Eye (tissue), 1 donor: ENCODE data around the gene CSNK2B.
A peak's percentile ranks its signal among the peaks of the same experiment; 100 is the strongest.

Source experiments
- DNase-seq: peaks from one replicate; pipeline ENCODE4 v3.0.0-alpha.2; 2015

The CSNK2B gene

DNA sequence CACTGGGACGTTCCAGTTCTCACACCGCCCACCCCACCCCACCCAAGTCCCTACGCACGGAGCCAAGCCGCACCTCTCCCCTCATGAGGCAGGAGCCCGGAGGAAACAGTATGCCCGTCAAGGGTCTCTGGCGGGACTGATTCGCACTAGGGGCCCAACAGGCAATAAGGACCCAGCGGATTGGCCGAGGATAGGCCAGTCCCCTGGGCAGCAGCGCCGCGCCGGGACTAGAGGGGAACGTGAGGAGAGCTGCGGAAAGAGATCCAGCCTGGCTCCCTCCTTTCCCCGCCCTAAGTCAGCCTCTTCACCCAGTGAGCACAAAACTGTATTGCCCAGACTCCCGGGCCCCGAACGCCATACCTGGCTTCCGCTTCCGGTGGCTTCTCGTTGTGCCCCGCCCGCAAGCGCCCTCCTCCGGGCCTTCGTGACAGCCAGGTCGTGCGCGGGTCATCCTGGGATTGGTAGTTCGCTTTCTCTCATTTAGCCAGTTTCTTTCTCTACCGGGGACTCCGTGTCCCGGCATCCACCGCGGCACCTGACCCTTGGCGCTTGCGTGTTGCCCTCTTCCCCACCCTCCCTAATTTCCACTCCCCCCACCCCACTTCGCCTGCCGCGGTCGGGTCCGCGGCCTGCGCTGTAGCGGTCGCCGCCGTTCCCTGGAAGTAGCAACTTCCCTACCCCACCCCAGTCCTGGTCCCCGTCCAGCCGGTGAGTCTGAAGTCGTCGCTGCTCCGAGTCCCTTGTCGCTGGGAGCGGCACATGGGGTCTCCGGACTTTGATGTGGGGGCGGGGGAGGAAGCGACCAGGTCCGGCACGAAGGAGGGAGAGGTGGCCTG is at the start of gene CSNK2B:
Gene CSNK2B (plus strand): TSS at position 580 of the 836 bp plus-strand sequence. CDS start 752 bp downstream, outside the sequence.
- DNase-seq, result peak; percentile 99

DNA sequence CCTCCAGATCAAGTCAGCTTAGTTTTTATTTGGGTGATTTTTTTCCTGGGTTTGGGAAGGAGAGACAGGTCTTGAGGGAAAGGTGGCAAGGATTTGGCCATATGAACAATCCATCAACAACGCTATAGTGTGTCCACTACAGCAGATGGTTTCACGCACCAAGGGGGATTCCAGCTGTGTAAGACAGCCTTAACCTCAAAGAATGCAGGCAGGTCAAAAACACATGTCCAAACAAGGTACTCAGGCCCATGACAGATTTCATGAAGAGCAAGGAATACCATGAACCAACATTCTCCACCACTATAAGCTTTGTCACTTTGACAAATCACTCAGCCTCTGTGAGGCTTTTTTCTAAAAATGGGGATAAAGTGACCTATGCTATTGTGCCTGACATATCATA is 48.9 kb upstream of the CSNK2B start:
- DNase-seq, result no peak

DNA sequence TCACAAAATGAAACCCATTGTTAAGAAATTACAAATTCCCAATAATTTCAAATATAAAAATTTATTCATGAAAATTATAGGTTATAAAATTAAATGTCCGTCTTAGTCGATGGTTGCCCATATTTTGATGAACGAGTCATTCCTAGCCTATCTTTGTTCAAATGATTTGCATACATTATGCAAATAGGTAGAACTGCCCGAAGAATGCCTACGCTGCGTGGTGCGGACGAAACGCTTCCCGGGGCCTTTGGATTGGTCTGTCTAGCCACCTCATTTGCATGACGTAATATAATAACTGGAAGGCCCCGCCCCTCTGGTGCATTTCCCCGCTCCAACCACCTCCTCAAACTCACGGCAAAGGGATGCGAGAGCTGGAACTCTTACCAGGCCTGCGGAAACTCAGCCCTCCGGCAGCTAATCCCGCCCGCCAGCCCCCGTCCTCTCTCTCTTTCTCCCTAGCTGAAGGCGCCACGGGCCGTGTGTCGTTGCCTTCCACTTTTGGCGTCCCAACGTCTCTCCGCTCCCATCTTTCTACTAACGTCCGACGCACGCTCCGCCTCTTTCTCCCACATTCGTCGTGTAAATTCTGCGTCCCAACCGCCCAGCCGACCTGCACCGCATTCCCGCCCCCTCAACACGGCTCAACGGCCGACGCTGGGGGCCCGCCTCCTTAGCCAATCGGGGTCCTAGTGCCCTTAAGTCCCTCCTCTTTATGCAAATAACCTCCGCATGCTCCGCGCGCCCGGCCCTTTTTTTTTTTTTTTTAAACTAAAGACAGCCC is 45.9 kb upstream of the CSNK2B start:
- peak; percentile 99 for DNase-seq

DNA sequence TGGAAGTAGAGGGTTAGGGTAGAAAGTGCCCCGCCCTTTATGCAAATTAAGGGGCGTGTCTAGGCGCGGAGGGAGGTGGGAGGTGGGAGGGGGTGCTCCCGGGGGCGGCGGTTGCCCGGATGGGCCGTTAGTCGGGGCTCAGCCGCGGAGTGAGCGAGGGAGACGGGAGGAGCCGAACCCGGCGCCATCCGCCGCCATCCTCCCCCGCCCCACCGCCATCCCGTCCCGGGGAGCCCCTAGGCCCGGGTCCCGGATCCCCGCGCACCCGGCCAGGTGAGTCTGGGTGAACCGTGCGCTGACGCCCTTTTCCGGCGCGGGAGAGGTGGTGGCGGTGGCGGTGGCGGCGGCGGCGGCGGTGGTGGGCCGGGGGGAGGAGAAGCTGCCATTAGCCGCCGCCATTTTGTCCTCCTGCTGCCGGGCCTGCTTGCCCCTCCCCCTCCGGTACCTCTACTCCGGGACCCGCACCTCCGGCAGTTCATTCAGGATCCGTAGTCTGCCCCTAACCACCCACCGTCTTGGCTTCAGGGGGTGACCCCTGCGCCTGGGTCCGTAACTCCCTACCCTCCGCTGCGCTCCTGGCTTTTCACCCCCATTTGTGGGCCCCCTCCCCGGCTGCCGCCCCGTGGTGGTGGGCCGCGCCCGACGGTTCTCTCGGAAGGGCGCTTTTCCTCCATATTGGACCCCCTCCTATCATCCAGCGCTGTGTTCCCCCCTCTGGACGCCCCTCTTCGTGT is 45.1 kb upstream of the CSNK2B start, which contains the start of gene PRRC2A:
Gene PRRC2A (plus strand): TSS at position 130 of the 734 bp plus-strand sequence. CDS start 2,075 bp downstream, outside the sequence.
- DNase-seq, result peak; percentile 91

- DNase-seq, result peak; percentile 57
These were observed 44.5 kb upstream of the CSNK2B start for GRCh38 chr6:31621320-31621939.

GRCh38 chr6:31621991-31622390 is 43.9 kb upstream of the CSNK2B start:
- no peak for DNase-seq

- no peak for DNase-seq
These were observed 43.2 kb upstream of the CSNK2B start for GRCh38 chr6:31622684-31623091.

DNA sequence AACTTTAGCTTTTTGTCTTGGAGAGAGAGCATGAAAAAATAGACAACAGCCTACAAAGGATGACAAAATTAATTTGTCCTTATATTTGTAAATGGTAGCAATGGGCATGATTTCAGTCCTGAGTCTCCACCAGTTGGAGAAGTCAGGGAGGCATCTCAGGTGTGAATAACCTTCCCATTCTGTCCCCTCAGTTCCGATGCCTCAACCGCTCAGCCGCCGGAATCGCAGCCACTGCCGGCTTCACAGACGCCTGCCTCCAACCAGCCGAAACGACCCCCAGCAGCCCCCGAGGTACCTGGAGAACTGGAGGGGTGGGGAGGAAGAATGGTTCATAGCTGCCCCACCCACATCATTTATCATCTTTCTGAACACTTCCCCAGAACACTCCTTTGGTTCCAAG is 41.8 kb upstream of the CSNK2B start:
- no peak for DNase-seq

- DNase-seq, result no peak
These were observed 38.9 kb upstream of the CSNK2B start for GRCh38 chr6:31626952-31627351.

DNA sequence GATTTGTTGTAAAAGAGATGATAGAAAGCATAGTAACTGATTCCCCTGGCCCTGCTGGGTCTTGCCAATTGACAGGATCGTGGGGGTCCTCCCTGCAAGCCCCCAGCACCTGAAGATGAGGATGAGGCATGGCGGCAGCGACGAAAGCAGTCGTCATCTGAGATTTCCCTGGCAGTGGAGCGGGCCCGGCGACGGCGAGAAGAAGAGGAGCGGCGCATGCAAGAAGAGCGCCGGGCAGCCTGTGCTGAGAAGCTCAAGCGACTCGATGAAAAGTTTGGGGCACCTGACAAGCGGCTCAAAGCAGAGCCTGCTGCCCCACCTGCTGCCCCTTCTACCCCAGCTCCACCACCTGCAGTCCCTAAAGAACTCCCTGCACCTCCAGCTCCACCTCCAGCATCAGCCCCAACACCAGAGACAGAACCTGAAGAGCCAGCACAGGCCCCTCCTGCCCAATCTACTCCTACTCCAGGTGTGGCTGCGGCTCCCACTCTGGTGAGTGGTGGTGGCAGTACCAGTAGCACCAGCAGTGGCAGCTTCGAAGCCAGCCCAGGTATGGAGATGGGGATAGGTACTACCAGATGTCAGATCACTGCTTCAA is 38.1 kb upstream of the CSNK2B start:
- DNase-seq, result no peak

DNA sequence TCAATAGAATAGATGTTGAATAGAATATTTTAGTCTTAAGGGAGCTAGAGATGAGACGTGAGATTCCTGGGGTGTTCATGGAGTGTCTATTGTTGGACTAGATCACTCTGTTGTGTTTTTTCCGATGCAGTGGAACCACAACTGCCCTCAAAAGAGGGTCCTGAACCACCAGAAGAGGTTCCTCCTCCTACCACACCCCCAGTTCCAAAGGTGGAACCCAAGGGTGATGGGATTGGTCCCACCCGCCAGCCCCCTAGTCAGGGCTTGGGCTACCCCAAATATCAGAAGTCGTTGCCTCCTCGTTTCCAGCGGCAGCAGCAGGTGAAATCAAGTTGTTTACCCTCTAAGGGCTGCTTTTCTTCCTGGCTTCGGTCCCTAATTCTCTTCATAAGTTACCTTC is 36.9 kb upstream of the CSNK2B start:
- DNase-seq, result no peak

- no peak for DNase-seq
These were observed 35.5 kb upstream of the CSNK2B start for GRCh38 chr6:31630177-31630934.

- no peak for DNase-seq
These were observed 34.7 kb upstream of the CSNK2B start for GRCh38 chr6:31631209-31631608.

DNA sequence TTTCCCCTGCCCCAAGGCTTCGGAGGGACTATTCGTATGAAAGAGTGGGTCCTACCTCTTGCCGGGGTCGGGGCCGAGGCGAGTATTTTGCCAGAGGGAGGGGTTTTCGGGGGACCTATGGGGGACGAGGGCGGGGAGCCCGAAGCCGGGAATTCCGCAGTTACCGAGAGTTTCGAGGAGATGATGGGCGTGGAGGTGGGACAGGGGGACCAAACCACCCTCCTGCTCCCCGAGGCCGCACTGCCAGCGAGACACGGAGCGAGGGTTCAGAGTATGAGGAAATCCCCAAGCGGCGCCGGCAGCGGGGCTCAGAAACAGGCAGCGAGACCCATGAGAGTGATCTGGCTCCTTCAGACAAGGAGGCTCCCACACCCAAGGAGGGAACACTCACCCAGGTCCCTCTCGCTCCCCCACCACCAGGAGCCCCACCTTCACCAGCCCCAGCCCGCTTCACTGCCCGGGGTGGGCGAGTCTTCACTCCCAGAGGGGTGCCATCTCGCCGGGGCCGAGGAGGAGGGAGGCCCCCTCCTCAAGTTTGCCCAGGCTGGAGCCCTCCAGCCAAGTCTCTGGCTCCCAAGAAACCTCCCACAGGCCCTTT is 34.1 kb upstream of the CSNK2B start:
- no peak for DNase-seq

DNA sequence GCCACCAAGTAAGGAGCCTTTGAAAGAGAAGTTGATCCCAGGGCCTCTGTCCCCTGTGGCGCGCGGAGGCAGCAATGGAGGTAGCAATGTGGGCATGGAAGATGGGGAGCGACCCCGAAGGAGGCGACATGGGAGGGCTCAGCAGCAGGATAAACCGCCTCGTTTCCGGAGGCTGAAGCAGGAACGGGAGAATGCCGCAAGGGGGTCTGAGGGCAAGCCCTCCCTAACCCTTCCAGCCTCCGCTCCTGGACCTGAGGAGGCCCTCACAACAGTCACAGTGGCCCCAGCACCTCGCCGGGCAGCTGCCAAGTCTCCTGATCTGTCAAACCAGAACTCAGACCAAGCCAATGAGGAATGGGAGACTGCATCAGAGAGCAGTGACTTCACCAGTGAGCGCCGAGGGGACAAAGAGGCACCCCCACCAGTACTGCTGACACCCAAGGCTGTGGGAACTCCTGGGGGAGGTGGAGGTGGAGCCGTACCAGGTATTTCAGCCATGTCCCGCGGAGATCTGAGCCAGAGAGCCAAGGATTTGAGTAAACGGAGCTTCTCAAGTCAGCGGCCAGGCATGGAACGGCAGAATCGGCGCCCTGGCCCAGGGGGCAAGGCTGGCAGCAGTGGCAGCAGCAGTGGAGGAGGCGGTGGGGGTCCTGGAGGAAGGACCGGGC is 33.5 kb upstream of the CSNK2B start:
- DNase-seq, result no peak

DNA sequence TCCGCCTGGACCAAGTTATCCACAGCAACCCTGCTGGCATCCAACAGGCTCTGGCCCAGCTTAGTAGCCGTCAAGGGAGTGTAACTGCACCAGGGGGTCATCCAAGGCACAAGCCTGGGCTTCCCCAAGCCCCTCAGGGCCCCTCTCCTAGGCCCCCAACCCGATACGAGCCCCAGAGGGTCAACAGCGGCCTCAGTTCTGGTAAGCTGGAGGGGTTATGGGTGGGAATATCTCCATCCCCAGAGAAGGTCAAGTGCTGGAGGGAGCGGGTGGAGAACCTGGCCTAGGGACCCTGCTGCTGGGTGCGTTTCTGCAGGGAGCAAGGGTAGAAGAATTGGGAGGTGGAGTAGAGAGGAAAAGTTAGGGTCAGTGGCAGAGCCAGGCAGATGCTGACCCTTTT is 32.4 kb upstream of the CSNK2B start:
- no peak for DNase-seq

DNA sequence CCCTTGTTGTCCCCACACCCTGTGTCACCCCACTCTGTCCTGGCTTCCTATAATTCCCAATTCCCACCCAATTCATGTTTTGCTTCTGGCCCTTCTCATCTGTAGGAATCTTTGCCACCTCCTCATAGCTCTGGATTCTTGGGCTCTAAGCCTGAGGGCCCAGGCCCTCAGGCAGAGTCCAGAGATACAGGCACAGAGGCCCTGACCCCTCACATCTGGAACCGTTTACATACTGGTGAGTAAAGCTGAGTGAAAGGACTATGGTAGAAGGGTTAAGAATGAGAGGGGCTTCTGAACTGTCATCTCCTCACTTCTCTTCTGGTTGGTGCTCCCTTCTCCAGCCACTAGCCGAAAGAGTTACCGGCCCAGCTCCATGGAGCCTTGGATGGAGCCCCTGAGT is 31.7 kb upstream of the CSNK2B start:
- DNase-seq, result no peak

DNA sequence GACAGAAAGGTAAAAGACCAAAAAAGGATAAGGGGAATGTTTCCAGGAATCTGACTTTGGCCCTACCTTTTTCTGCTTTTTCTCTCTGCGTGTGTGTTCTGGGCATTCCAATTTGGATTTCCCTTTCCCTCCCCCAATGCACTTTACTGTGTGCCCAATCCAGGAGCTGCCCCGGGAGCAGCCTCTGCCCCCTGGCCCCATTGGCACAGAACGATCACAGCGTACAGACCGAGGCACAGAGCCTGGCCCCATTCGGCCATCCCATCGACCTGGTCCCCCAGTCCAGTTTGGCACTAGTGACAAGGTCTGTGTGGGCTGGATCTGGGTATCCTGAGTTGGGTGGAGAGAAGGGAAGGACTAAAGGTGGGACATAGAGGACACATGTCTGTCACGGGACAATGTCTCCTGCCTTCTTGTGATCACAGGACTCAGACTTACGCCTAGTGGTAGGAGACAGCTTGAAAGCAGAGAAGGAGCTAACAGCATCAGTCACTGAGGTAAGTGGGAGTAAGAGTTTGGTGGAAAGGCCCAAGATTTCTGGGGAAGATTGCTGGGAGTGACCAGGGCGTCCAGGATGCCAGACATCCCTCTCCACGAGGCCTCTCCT is 30.8 kb upstream of the CSNK2B start:
- DNase-seq, result no peak

DNA sequence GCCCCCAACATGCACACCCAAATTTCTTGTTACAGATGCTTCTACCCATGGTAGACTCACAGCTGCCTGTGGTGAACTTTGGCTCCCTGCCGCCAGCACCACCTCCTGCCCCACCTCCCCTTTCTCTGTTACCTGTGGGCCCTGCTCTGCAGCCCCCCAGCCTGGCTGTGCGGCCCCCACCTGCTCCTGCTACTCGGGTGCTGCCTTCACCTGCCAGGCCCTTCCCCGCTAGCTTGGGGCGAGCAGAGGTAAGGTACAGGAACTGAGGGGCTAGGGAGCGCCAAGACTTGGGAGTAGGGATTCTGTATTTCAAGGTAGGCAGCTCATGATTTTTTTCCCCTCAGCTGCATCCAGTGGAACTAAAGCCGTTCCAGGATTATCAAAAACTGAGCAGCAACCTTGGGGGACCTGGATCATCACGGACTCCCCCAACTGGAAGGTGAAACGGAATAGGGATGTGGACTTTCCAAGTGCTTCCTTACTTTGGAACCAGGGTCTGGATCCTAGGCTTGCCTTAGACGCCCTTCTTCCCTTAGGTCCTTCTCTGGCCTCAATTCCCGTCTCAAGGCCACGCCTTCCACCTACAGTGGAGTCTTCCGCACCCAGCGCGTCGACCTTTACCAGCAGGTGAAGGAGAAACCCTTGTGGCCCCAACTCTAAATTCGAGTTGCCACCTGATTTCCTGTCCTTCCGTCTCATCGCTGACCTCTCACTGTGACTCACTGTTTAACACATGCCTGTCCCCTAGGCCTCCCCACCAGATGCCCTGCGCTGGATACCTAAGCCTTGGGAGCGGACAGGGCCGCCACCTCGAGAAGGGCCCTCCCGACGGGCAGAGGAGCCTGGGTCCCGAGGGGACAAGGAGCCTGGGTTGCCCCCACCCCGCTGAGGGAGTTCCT is 28.9 kb upstream of the CSNK2B start:
- DNase-seq, result no peak
